CD4-positive, alpha-beta T cell (primary cell): Measurements from ENCODE around the gene KIAA0586. TPM values are rescaled to one million over a fixed set of nuclear protein-coding genes. Genes with fewer than 3 reads are reported as not detected.

ENCODE experiments used
- ATAC-seq: fragments of 200-7000 bp; cut with Tn5 transposase; one replicate; pipeline ENCODE4 v1.10.0; 2022; ENCODE audit warnings: mild to moderate bottlenecking; ENCODE audit not compliant: poor library complexity
- CTCF ChIA-PET: fragments of 350-600 bp; sonication (Branson Sonifier 250); formaldehyde crosslinking; loops from one replicate; lab custom pipeline; 2021; ENCODE audit warnings: antibody characterized with exemption, inconsistent platforms; lab: Charles Lee
- POLR2A ChIA-PET: fragments of 350-600 bp; sonication (Branson Sonifier 250); formaldehyde crosslinking; loops from one replicate; lab custom pipeline; 2021; ENCODE audit warnings: antibody characterized with exemption, inconsistent platforms; lab: Charles Lee
- DNase-seq, 14 experiments: peaks; one replicate each; pipeline ENCODE4 v3.0.0-alpha.2; 2013 to 2020; ENCODE audit warnings: mixed read lengths in 2 of 14
- H3K27ac ChIP-seq, 2 donors: one replicate each; pipeline versions ENCODE4 v1.5.1 to v1.7.0; 2013; ENCODE audit warnings: low read length in 2 of 2, low read depth in 1 of 2, mild to moderate bottlenecking in 1 of 2
- H3K27me3 ChIP-seq, 2 experiments: 1 replicate in 1 of 2; 2 replicates in 1 of 2; pipeline versions ENCODE4 v1.6.1 to v1.7.0; 2013; ENCODE audit warnings: low read length in 2 of 2, control low read depth in 1 of 2, mild to moderate bottlenecking in 1 of 2, moderate library complexity in 1 of 2; ENCODE audit not compliant: insufficient read depth in 2 of 2, control insufficient read depth in 1 of 2
- H3K36me3 ChIP-seq: one replicate; pipeline ENCODE4 v1.6.1; 2013; ENCODE audit warnings: low read length, control low read depth; ENCODE audit not compliant: insufficient read depth
- H3K4me1 ChIP-seq: one replicate; pipeline ENCODE4 v1.6.1; 2013; ENCODE audit warnings: low read length, control low read depth; ENCODE audit not compliant: insufficient read depth
- H3K4me3 ChIP-seq: one replicate; pipeline ENCODE4 v1.5.1; 2013; ENCODE audit warnings: mild to moderate bottlenecking, low read length, moderate library complexity
- H3K9me3 ChIP-seq, 2 experiments: 1 replicate in 1 of 2; 2 replicates in 1 of 2; pipeline versions ENCODE4 v1.6.1 to v1.7.0; 2013; ENCODE audit warnings: low read length in 2 of 2, mild to moderate bottlenecking in 2 of 2, control low read depth in 1 of 2, moderate library complexity in 1 of 2; ENCODE audit not compliant: control insufficient read depth in 1 of 2, insufficient read depth in 1 of 2
- H3K27ac Mint-ChIP-seq: one replicate; pipeline ENCODE4 v1.8.0; 2020; ENCODE audit warnings: mixed read lengths
- H3K27me3 Mint-ChIP-seq: one replicate; pipeline ENCODE4 v1.8.0; 2021; ENCODE audit warnings: mixed read lengths
- H3K36me3 Mint-ChIP-seq: one replicate; pipeline ENCODE4 v1.8.0; 2021; ENCODE audit warnings: low read depth, mixed read lengths
- H3K4me1 Mint-ChIP-seq: one replicate; pipeline ENCODE4 v1.8.0; 2021; ENCODE audit warnings: low read depth, mixed read lengths
- H3K4me3 Mint-ChIP-seq: one replicate; pipeline ENCODE4 v1.8.0; 2020; ENCODE audit warnings: mild to moderate bottlenecking, mixed read lengths
- H3K9me3 Mint-ChIP-seq: one replicate; pipeline ENCODE4 v1.8.0; 2020; ENCODE audit warnings: mixed read lengths
- intact Hi-C, 2 experiments: fragments of 100-400 bp; cut with DNase I in 1 of 2; cut with micrococcal nuclease in 1 of 2; formaldehyde crosslinking; loops; one replicate each; pipeline versions ENCODE4 v1.15.1 to v1.9.0; 2023 to 2025; cut with DNase I, micrococcal nuclease
- total RNA-seq, 174 experiments: library from RNA in 2 of 174; stranded (reverse) in 2 of 174; gene quantifications; one replicate each; pipeline ENCODE4 v1.2.3 and lab custom pipeline; 2021 to 2026
- TF ChIP-seq, protein P1 (sequence below): fragments of 200-600 bp; IDR thresholded peaks from one replicate; pipeline ENCODE4 v1.8.0; 2022; ENCODE audit warnings: antibody characterized with exemption, mild to moderate bottlenecking

Gene KIAA0586
- total RNA-seq, 2 experiments from 2014 or later: 16.5 to 18.2 TPM

DNA sequence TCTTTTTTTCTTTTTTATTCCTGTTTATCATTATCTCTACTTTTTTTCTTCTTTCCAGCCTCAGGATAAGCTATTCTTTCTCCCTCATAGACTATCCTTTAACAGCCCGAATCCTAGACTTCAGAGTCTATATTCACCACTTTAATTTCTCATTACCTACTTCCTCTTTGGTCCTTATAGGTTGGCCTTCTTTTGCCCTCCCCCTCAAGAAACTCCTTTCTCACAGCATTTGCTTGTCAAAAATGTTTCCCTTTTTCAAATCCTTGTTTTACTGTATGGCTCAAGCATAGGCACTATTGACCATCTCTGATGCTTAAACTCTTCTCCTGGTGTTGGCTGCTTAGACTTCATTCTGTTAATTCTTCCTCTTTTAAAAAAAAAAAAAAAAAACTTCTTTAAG, 52.5 kb downstream of the KIAA0586 start:
- TF ChIP-seq, protein P1, sequence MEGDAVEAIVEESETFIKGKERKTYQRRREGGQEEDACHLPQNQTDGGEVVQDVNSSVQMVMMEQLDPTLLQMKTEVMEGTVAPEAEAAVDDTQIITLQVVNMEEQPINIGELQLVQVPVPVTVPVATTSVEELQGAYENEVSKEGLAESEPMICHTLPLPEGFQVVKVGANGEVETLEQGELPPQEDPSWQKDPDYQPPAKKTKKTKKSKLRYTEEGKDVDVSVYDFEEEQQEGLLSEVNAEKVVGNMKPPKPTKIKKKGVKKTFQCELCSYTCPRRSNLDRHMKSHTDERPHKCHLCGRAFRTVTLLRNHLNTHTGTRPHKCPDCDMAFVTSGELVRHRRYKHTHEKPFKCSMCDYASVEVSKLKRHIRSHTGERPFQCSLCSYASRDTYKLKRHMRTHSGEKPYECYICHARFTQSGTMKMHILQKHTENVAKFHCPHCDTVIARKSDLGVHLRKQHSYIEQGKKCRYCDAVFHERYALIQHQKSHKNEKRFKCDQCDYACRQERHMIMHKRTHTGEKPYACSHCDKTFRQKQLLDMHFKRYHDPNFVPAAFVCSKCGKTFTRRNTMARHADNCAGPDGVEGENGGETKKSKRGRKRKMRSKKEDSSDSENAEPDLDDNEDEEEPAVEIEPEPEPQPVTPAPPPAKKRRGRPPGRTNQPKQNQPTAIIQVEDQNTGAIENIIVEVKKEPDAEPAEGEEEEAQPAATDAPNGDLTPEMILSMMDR: no peak
- Histone ChIP-seq H3K4me3 (no peak overlapping the region), H3K27me3 (no peaks in the 10 kb centered on the region), H3K9me3 (no peaks in the 10 kb centered on the region), H3K27ac (no peak overlapping the region), H3K4me1 (no peaks in the 10 kb centered on the region), H3K36me3 (peaks cover 18% of the 10 kb centered on the region)
- ChIA-PET CTCF (no interaction called here), POLR2A (no interaction called here)
- Mint-ChIP-seq H3K27ac (no peak overlapping the region), H3K9me3 (no peaks in the 10 kb centered on the region), H3K4me3 (no peak overlapping the region), H3K4me1 (no peaks in the 10 kb centered on the region), H3K27me3 (no peaks in the 10 kb centered on the region), H3K36me3 (peaks cover 85% of the 10 kb centered on the region)
- intact Hi-C loops: no loop called here
- DNase-seq (peak in 1 of 14 experiments; percentile 7), ATAC-seq (no peak)

DNA sequence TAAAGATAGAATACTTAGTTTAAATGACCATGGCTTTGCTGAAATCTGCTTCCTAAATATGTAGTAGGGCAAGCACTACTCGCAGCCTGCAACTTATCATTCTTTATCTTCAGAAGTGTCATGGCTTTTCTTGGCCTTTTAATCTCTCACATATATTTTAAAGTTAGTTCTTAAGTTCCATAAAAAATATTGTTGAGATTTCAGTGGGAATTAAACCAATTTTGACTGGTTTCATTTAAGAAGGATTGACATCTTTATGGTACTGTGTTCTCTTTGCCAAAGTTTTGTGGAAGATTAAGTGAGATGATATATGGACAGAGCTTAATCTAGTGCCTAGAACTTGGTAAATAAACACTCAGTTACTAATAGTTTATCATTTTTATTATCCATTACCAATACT, 56.7 kb downstream of the KIAA0586 start:
- no peaks in the 10 kb centered on the region for H3K4me1 ChIP-seq
- no peaks in the 10 kb centered on the region for H3K27me3 ChIP-seq
- H3K27ac Mint-ChIP-seq: no peak overlapping the region
- CTCF ChIA-PET: no interaction called here
- no peaks in the 10 kb centered on the region for H3K9me3 Mint-ChIP-seq
- ATAC-seq: no peak
- no peaks in the 10 kb centered on the region for H3K9me3 ChIP-seq
- DNase-seq: no peak
- peaks cover 33% of the 10 kb centered on the region for H3K36me3 ChIP-seq
- peaks cover 86% of the 10 kb centered on the region for H3K36me3 Mint-ChIP-seq
- TF ChIP-seq, protein P1: no peak
- H3K4me1 Mint-ChIP-seq: no peaks in the 10 kb centered on the region
- POLR2A ChIA-PET: no interaction called here
- H3K4me3 ChIP-seq: no peak overlapping the region
- intact Hi-C loops: no loop called here
- H3K27ac ChIP-seq: no peak overlapping the region
- no peak overlapping the region for H3K4me3 Mint-ChIP-seq
- no peaks in the 10 kb centered on the region for H3K27me3 Mint-ChIP-seq

DNA sequence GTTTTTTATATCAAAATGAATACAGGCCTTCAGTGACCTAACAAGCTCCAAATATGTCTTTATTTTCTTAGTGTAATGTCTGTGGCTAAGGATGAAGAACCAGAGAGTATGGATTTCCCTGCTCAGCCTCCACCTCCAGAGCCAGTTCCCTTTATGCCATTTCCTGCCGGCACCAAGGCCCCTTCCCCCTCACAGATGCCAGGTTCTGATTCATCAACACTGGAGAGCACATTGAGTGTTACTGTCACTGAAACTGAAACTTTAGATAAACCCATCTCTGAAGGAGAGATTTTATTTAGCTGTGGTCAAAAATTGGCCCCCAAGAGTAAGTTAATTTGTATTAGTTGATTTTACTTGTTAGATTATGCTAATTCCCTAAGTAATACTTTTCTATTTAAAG, 61.0 kb downstream of the KIAA0586 start:
- ATAC-seq: no peak
- H3K36me3 ChIP-seq: peaks cover 58% of the 10 kb centered on the region

More for the DNA sequence above, 61.0 kb downstream of the KIAA0586 start:
- no peaks in the 10 kb centered on the region for H3K27me3 ChIP-seq
- no peaks in the 10 kb centered on the region for H3K4me1 ChIP-seq
- H3K27ac ChIP-seq: no peak overlapping the region
- H3K9me3 ChIP-seq: no peaks in the 10 kb centered on the region
- DNase-seq: peak in 1 of 14 experiments; percentile 2
- no peaks in the 10 kb centered on the region for H3K4me1 Mint-ChIP-seq
- intact Hi-C loops: no loop called here
- H3K27ac Mint-ChIP-seq: peak overlapping the region; percentile 24
- H3K36me3 Mint-ChIP-seq: peaks cover 57% of the 10 kb centered on the region
- CTCF ChIA-PET: interaction anchor here (1.5 kb wide), 2 partner anchors 12 to 13 kb away, joined by 3 to 5 read pairs; no protein-coding TSS in a partner anchor
- H3K27me3 Mint-ChIP-seq: no peaks in the 10 kb centered on the region
- TF ChIP-seq, protein P1: no peak
- H3K4me3 Mint-ChIP-seq: no peak overlapping the region
- H3K4me3 ChIP-seq: no peak overlapping the region
- POLR2A ChIA-PET: no interaction called here
- H3K9me3 Mint-ChIP-seq: no peaks in the 10 kb centered on the region
